HEK293T (cell line): ENCODE measurements around the gene COL6A5.

Experiments used
- BHLHE40 ChIP-seq: fragments of 450-650 bp; IDR thresholded peaks from 2 replicates; pipeline ENCODE4 v1.6.1; 2016; ENCODE audit warnings: mild to moderate bottlenecking, moderate library complexity, borderline replicate concordance
- CTBP1 ChIP-seq: fragments of 450-650 bp; IDR thresholded peaks from 2 replicates; pipeline ENCODE4 v1.6.1; 2016; ENCODE audit warnings: borderline replicate concordance
- ELF4 ChIP-seq: fragments of 450-650 bp; IDR thresholded peaks from 2 replicates; pipeline ENCODE4 v1.6.1; 2017; ENCODE audit warnings: antibody characterized with exemption
- FOXK2 ChIP-seq: fragments of 450-650 bp; IDR thresholded peaks from 2 replicates; pipeline ENCODE4 v1.6.1; 2016; ENCODE audit warnings: mild to moderate bottlenecking
- FOXM1 ChIP-seq: fragments of 450-650 bp; IDR thresholded peaks from 2 replicates; pipeline ENCODE4 v1.6.1; 2017; ENCODE audit warnings: mild to moderate bottlenecking, borderline replicate concordance
- HDGF ChIP-seq: fragments of 450-650 bp; IDR thresholded peaks from 2 replicates; pipeline ENCODE4 v1.6.1; 2017; ENCODE audit warnings: antibody characterized with exemption, borderline replicate concordance
- L3MBTL2 ChIP-seq: fragments of 450-650 bp; conservative IDR thresholded peaks from 2 replicates; pipeline ENCODE4 v1.6.1; 2016; ENCODE audit warnings: mild to moderate bottlenecking
- NFRKB ChIP-seq: fragments of 450-650 bp; IDR thresholded peaks from 2 replicates; pipeline ENCODE4 v1.6.1; 2016; ENCODE audit warnings: mild to moderate bottlenecking, moderate library complexity
- SP1 ChIP-seq: fragments of 450-650 bp; IDR thresholded peaks from 2 replicates; pipeline ENCODE4 v1.6.1; 2017
- TARDBP ChIP-seq: fragments of 450-650 bp; IDR thresholded peaks from 2 replicates; pipeline ENCODE4 v1.6.1; 2016
- ZNF384 ChIP-seq: fragments of 450-650 bp; IDR thresholded peaks from 2 replicates; pipeline ENCODE4 v1.6.1; 2016

GRCh38 chr3:130424837-130425236 is 79.4 kb downstream of the COL6A5 start:
- TF ChIP-seq SP1 (no peak), FOXK2 (no peak), ELF4 (no peak), FOXM1 (no peak), CTBP1 (no peak), NFRKB (no peak), TARDBP (no peak), HDGF (no peak), BHLHE40 (no peak), ZNF384 (no peak), L3MBTL2 (no peak)
